ENCODE data around the gene OST4. TPM values are rescaled to one million over a fixed set of nuclear protein-coding genes. Genes with fewer than 3 reads are reported as not detected.
A peak's percentile ranks its signal among the peaks of the same experiment; 100 is the strongest.

Gene OST4
- total and polyA plus RNA-seq, 2 donors, result 388 to 516 TPM

DNA sequence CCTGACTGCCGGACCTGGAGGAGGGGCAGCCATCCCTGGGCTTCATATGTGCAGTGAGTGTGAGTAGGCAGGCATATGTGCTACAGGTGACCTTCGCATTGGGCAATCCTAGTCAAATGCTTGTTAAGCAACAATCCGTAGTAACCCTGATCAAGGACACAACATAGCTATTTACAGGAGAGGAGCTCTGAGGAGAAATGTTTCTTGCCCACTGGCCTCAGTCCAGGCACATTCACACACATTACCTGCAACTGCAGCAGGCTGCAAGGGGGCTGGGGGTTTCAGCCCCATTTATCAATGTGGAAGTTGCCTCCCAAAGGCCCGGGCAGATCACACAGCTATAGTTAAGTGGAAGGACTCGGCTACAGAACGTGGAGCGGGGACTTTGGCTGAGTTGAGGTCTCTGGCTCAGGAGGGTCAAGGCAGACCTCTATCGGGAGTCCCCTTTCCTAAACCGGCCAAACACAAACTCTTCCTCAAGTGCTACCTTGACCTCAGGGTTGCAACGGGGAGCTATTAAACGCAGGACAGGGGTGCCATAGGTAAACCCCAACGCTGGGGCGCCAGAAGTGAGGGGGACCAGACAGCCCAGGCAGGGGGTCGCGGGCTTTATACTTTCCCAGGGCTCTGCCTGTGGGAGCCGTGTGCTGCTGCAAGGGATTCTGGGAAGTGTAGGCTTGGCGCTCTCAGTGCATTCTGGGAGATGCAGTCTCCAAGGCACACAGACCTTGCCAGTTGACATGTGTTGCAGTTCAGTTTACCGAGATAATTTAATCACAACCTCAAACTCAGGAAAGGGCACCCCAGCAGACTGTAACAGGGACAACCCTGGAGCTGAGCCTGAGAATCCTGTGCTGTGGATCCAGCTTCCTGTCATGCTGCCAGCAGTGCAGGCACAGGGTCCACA is 24.5 kb upstream of the OST4 start:
- Histone ChIP-seq H3K27me3 (ENCODE audit: control insufficient read depth in 2 of 2, insufficient read depth in 1 of 2, low read length in 1 of 2) (no peaks in the 10 kb centered on the region), H3K9me3 (ENCODE audit: control insufficient read depth in 2 of 2, insufficient read depth in 1 of 2, low read length in 1 of 2) (no peaks in the 10 kb centered on the region), H3K27ac (ENCODE audit: low read depth in 1 of 2, low read length in 1 of 2) (no peak overlapping the region), H3K4me3 (ENCODE audit: low read length in 2 of 2) (peak overlapping the region; percentile 25 to 43), H3K36me3 (ENCODE audit: control insufficient read depth in 2 of 2, insufficient read depth in 2 of 2, low read length in 1 of 2) (no peaks in the 10 kb centered on the region), H3K4me1 (ENCODE audit: control insufficient read depth in 2 of 2, insufficient read depth in 2 of 2, low read length in 2 of 2) (peaks cover 4 to 11% of the 10 kb centered on the region in 2 donors)
- peak in 5 of 9 donors; percentile 38 to 79 (median 62) for DNase-seq (ENCODE audit: low read depth in 6 of 9, low spot score in 9 of 9)
- WGBS, result 40% methylated on average over 18 of the region's 18 CpGs

DNA sequence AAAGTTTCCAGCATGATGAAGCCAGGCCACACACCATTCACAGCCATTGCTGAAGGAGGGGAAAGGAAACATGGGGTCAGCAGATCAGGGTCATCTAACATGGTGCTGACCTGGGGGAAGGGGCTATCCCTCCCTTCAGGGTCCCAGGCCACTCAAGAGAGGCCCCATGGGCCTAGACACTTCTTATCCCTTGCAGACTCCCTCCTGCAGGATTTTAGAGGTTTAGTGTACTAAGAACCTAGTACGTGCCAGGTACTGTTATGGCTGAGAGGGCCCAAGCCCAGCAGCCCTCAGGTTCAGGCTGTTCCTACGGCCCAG is 23.9 kb upstream of the OST4 start:
- H3K9me3 ChIP-seq (ENCODE audit: control insufficient read depth in 2 of 2, insufficient read depth in 1 of 2, low read length in 1 of 2), result no peaks in the 10 kb centered on the region
- H3K27ac ChIP-seq (ENCODE audit: low read depth in 1 of 2, low read length in 1 of 2), result no peak overlapping the region
- H3K36me3 ChIP-seq (ENCODE audit: control insufficient read depth in 2 of 2, insufficient read depth in 2 of 2, low read length in 1 of 2), result no peaks in the 10 kb centered on the region
- 96% methylated on average over 2 of the region's 2 CpGs for WGBS
- no peaks in the 10 kb centered on the region for H3K27me3 ChIP-seq (ENCODE audit: control insufficient read depth in 2 of 2, insufficient read depth in 1 of 2, low read length in 1 of 2)
- no peak overlapping the region for H3K4me3 ChIP-seq (ENCODE audit: low read length in 2 of 2)
- H3K4me1 ChIP-seq (ENCODE audit: control insufficient read depth in 2 of 2, insufficient read depth in 2 of 2, low read length in 2 of 2), result peaks cover 4 to 11% of the 10 kb centered on the region in 2 donors
- DNase-seq (ENCODE audit: low read depth in 6 of 9, low spot score in 9 of 9), result no peak

DNA sequence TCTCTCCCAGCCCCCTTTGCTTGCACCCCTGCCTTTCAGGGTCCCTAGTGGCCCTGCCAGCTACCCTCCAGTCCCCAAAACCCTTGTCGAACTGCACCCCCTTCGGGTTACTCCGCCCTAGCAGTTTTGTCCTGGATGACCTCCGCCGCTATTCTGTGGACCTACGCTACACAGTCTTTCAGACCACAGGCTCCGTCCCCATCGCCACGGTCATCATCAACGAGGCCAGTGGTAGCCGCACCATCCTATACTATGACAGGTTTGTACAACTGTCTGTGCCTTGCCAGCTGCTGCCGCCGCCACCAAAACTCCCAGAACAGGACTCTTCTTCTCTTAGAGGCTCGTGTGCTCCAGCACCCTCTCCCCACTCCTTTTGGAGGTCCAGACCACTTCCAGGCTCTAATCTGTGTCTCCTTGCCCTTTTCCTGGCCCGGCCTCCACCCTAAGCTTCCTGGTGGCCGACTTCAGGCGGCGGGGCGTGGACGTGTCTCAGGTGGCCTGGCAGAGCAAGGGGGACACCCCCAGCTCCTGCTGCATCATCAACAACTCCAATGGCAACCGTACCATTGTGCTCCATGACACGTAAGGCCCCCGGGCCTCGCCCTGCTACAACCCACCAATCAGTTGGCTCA is 23.0 kb upstream of the OST4 start:
- H3K9me3 ChIP-seq (ENCODE audit: control insufficient read depth in 2 of 2, insufficient read depth in 1 of 2, low read length in 1 of 2), result no peaks in the 10 kb centered on the region
- no peak overlapping the region for H3K27ac ChIP-seq (ENCODE audit: low read depth in 1 of 2, low read length in 1 of 2)
- no peak for DNase-seq (ENCODE audit: low read depth in 6 of 9, low spot score in 9 of 9)
- no peak overlapping the region for H3K4me3 ChIP-seq (ENCODE audit: low read length in 2 of 2)
- WGBS, result 98% methylated on average over 24 of the region's 24 CpGs
- peaks cover 4 to 11% of the 10 kb centered on the region in 2 donors for H3K4me1 ChIP-seq (ENCODE audit: control insufficient read depth in 2 of 2, insufficient read depth in 2 of 2, low read length in 2 of 2)
- no peaks in the 10 kb centered on the region for H3K36me3 ChIP-seq (ENCODE audit: control insufficient read depth in 2 of 2, insufficient read depth in 2 of 2, low read length in 1 of 2)
- H3K27me3 ChIP-seq (ENCODE audit: control insufficient read depth in 2 of 2, insufficient read depth in 1 of 2, low read length in 1 of 2), result peaks cover 0 to 2% of the 10 kb centered on the region in 2 donors

DNA sequence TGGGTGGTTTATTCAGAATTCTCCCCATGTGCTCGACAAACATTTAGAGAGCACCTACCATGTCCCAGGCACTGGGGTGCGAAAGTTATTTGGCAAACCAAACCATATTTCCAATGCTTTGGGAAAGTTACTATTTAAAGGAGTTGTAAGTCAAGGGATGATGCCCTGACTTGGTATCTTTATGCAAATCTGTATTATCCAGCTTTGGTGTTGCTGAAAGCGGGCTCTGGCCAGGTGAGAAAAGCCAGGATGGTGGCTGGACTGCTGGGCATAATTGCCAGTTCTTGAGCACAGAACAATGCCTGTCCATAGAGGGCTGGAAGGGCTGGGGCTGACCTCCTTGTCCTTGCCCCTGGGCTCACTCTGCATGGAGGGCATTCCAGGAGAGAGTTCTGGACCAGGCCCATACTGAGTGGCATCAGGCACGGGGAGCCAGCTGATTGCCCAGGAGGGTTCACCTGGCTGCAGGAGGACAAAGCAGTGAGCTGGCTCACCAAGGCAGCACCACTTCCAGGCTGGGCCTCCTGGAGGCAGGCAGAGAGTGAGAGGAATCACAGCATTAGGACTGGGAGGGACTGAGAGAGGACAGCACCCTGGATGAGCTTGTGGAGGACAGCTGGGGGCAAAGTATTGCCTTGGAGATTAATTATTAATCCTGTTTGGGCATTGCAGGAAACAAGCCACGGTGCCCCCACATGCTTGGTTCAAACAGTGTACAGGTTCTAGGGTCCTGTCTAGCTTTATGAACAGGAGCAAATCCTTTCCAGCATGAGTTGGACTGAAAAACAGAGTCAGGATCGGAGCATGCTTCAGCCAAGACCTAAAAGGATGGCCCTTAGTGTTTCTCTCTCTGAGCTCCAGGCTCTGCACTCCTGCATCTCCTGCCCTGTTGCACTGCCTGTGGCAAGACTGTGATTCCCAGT is 22.2 kb upstream of the OST4 start:
- no peak overlapping the region for H3K4me3 ChIP-seq (ENCODE audit: low read length in 2 of 2)
- H3K36me3 ChIP-seq (ENCODE audit: control insufficient read depth in 2 of 2, insufficient read depth in 2 of 2, low read length in 1 of 2), result no peaks in the 10 kb centered on the region
- H3K9me3 ChIP-seq (ENCODE audit: control insufficient read depth in 2 of 2, insufficient read depth in 1 of 2, low read length in 1 of 2), result no peaks in the 10 kb centered on the region
- WGBS, result 95% methylated on average over 6 of the region's 6 CpGs
- H3K27ac ChIP-seq (ENCODE audit: low read depth in 1 of 2, low read length in 1 of 2), result no peak overlapping the region
- H3K4me1 ChIP-seq (ENCODE audit: control insufficient read depth in 2 of 2, insufficient read depth in 2 of 2, low read length in 2 of 2), result peaks cover 4 to 11% of the 10 kb centered on the region in 2 donors
- no peak for DNase-seq (ENCODE audit: low read depth in 6 of 9, low spot score in 9 of 9)
- peaks cover 0 to 9% of the 10 kb centered on the region in 2 donors for H3K27me3 ChIP-seq (ENCODE audit: control insufficient read depth in 2 of 2, insufficient read depth in 1 of 2, low read length in 1 of 2)

DNA sequence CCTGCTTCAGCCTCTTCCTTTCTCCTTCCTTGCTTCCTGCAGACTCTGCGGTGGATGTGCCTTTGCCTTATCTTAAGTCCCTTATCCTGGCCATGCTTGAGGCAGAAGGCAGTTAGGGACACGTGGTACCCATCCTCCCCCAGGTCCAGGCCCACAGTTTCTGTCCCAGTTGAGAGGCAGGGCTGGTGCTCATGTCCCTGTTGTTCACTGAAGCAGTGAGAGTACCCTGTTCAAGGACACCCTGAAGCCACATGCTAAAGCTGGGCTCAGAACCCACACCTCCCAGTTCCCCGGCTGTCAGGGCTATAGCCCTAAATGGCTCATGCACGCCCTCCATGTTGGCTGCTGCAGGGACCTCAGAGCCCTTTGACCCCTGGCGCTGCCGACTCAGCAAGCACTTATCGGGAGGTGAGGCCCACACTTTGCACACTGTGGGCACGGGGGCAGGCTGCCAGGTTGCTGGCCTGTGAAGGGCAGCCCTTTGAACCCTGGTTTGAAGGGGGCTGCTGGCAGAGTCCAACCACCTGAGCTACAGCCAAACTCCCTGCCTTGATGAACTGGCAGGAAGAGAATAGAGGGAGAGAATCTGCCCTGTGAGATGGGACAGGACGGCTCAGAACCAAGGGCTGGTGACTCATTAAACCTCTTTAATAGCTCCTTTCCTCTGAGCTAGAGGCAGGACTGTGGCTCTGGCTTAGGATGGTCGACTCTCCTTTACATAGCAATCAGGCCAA is 21.4 kb upstream of the OST4 start:
- peaks cover 4 to 12% of the 10 kb centered on the region in 2 donors for H3K4me1 ChIP-seq (ENCODE audit: control insufficient read depth in 2 of 2, insufficient read depth in 2 of 2, low read length in 2 of 2)
- WGBS, result 92% methylated on average over 10 of the region's 10 CpGs
- no peaks in the 10 kb centered on the region for H3K9me3 ChIP-seq (ENCODE audit: control insufficient read depth in 2 of 2, insufficient read depth in 1 of 2, low read length in 1 of 2)
- DNase-seq (ENCODE audit: low read depth in 6 of 9, low spot score in 9 of 9), result no peak
- H3K27ac ChIP-seq (ENCODE audit: low read depth in 1 of 2, low read length in 1 of 2), result no peak overlapping the region
- peaks cover 2 to 15% of the 10 kb centered on the region in 2 donors for H3K27me3 ChIP-seq (ENCODE audit: control insufficient read depth in 2 of 2, insufficient read depth in 1 of 2, low read length in 1 of 2)
- no peak overlapping the region for H3K4me3 ChIP-seq (ENCODE audit: low read length in 2 of 2)
- H3K36me3 ChIP-seq (ENCODE audit: control insufficient read depth in 2 of 2, insufficient read depth in 2 of 2, low read length in 1 of 2), result no peaks in the 10 kb centered on the region

DNA sequence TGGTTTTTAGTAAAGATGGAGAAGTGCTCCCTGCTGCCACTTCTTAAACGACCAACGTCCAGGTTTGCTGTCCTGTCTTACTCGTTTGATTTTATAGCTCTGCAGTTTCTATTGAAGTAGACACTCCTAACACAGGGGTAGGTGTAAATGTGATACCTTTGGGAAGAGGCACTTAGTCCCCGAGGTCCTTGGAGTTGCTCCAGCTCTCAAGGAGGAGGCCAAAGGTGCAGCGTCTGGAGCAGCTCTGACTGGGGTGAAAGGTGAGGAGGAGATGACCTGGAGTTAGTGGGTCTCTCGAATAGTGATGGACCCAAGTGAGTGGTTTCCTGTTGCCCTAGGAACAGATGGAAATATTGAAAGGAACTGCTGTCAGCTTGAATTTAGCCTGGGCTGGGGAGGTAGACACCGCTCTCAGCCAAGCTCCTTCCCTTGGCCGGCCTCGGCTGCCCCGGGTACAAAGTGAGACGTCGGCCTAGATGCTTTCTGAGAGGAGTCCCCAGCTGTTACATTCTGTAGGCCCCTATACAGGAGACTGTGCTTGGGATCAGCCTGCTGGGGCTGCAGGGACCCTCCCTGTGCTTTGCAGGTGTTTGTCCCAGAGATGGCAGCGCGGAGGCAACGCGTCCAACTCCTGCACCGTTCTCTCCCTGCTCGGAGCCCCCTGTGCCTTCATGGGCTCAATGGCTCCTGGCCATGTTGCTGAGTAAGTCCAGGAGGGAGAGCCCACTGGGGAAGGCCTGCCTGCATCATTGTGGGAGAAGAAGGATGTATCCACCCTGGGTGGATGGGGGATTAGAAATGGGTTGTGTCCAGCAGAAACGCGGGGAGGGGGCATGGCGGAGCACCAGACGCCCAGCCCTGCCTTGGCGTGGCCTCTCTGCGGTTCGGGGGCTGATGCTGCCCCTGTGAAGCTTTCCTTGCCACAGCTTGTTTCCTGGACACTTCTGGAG is 20.6 kb upstream of the OST4 start:
- H3K36me3 ChIP-seq (ENCODE audit: control insufficient read depth in 2 of 2, insufficient read depth in 2 of 2, low read length in 1 of 2), result no peaks in the 10 kb centered on the region
- H3K4me3 ChIP-seq (ENCODE audit: low read length in 2 of 2), result no peak overlapping the region
- 89% methylated on average over 25 of the region's 25 CpGs for WGBS
- no peaks in the 10 kb centered on the region for H3K9me3 ChIP-seq (ENCODE audit: control insufficient read depth in 2 of 2, insufficient read depth in 1 of 2, low read length in 1 of 2)
- H3K4me1 ChIP-seq (ENCODE audit: control insufficient read depth in 2 of 2, insufficient read depth in 2 of 2, low read length in 2 of 2), result peaks cover 9 to 20% of the 10 kb centered on the region in 2 donors
- DNase-seq (ENCODE audit: low read depth in 6 of 9, low spot score in 9 of 9), result no peak
- peaks cover 2 to 20% of the 10 kb centered on the region in 2 donors for H3K27me3 ChIP-seq (ENCODE audit: control insufficient read depth in 2 of 2, insufficient read depth in 1 of 2, low read length in 1 of 2)
- no peak overlapping the region for H3K27ac ChIP-seq (ENCODE audit: low read depth in 1 of 2, low read length in 1 of 2)

DNA sequence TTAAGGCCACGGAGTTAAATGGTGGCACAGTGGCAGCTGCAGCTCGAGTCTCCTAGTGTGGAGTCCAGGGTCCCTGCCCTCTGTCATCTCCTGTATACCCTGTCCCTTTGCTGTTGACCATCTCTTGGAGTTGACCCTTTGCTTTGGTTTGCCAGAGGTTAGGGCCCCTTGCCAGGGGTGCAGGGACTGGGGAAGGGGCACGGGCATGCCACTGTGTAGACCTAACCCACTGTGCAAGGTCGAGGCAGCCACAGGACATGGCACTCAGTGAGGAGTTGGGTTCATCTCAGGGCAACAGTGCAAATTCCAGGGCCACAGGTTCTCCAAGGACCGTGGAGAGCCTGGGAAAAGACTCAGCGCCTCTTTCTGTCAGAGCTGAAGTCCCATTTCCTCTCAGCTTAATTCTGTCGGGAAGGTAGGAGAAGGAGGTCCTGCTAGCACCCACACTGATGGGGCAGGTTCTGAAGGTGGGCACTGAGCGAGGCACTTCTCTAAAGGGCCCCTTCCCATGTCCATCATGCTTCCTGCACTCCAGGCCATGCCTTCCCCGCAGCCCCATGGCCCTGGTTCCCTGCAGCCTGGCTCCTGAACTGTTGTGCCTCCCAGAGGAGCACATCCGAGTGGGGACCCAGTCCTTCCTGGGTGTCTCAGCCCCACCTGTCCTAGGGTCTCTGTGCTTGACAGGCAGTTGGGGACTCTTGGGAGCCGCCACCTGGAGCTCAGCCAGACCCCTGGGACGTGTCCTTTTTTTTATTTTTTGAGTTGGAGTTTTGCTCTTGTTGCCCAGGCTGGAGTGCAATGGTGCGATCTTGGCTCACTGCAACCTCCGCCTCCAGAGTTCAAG is 17.9 kb upstream of the OST4 start:
- H3K27ac ChIP-seq (ENCODE audit: low read depth in 1 of 2, low read length in 1 of 2), result no peak overlapping the region
- no peaks in the 10 kb centered on the region for H3K36me3 ChIP-seq (ENCODE audit: control insufficient read depth in 2 of 2, insufficient read depth in 2 of 2, low read length in 1 of 2)
- H3K4me3 ChIP-seq (ENCODE audit: low read length in 2 of 2), result no peak overlapping the region
- H3K4me1 ChIP-seq (ENCODE audit: control insufficient read depth in 2 of 2, insufficient read depth in 2 of 2, low read length in 2 of 2), result peaks cover 19 to 23% of the 10 kb centered on the region in 2 donors
- peaks cover 2 to 39% of the 10 kb centered on the region in 2 donors for H3K27me3 ChIP-seq (ENCODE audit: control insufficient read depth in 2 of 2, insufficient read depth in 1 of 2, low read length in 1 of 2)
- WGBS, result 96% methylated on average over 14 of the region's 14 CpGs
- H3K9me3 ChIP-seq (ENCODE audit: control insufficient read depth in 2 of 2, insufficient read depth in 1 of 2, low read length in 1 of 2), result no peaks in the 10 kb centered on the region
- no peak for DNase-seq (ENCODE audit: low read depth in 6 of 9, low spot score in 9 of 9)
